ENCODE data around the gene PGA3. TPM values are rescaled to one million over a fixed set of nuclear protein-coding genes. Genes with fewer than 3 reads are reported as not detected.
"Not testable (repeated sequence)": the region's sequence is repeated elsewhere in the genome, so short reads cannot be mapped to it uniquely, and the experiment has no call there.

PGA3 gene
- not detected in 2 replicates for total RNA-seq (2014; rRNA removed; shearing (Covaris generic))
- polyA plus RNA-seq (2014; cell fraction: nucleus; rRNA removed): not detected in 2 replicates

DNA sequence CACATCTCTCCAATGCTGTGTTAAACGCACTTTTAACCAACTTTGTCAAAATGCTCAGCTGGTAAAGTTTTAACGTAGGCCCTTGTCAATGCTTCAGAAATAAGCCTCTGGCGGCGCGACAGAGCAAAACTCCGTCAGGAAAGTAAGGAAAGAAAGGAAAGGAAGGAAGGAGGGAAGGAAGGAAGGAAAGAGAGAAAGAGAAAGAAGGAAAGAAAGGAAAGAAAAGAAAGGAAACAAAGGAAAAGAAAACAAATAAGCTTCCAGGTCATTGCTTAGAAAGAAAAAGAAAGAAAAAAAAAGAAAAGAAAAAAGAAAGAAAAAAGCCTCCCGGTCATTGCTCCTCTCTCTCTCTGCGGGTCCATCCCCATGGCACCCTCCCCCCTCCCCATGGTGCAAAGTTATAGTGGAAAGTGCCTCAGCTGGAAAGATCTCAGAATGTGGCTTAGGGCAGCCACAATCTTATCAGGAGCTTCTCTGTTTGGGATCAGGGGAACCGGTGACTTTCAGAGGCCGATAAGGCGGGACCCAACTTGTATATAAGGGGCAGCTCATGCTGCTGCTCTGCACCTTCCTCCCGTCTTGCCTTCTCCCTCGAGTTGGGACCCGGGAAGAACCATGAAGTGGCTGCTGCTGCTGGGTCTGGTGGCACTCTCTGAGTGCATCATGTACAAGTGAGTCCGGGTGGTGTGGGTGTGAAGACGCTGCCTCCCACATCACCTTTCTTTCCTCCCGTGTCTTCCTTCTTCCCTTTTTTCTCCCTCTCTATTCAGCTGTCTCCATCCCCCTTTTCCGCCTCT lies at the start of gene PGA3:
PGA3 (plus strand) TSS at position 566 of the 797 bp plus-strand sequence; CDS start at position 616, 50 bp downstream.
- not testable (repeated sequence) for DNase-seq (ENCODE audit: extremely low read depth, low read depth)

DNA sequence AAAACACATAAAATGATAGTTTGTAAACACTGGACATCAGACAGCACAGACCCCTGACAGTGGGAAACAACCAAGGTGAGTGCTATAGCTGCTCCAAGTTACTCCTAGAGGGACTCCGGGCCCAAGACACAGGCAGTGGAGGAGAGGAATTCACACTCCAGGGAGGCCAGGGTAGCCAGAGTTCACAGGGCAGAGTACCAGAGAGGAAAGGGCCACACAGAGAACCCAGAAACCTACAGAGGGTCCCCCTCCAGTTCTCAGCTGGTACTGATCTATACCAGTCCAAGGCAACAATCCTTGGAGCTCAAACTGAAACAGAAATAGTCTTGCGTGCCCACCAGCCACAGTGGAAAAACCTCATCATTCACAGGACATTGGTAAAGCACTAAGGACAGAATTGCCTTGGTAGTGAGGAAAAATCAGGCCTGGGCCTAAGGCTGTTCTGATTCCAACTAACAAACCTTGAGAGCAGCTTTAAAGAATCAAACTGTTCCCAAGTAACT lies 49.7 kb upstream of the PGA3 start:
- no peak for DNase-seq (ENCODE audit: extremely low read depth, low read depth)

DNA sequence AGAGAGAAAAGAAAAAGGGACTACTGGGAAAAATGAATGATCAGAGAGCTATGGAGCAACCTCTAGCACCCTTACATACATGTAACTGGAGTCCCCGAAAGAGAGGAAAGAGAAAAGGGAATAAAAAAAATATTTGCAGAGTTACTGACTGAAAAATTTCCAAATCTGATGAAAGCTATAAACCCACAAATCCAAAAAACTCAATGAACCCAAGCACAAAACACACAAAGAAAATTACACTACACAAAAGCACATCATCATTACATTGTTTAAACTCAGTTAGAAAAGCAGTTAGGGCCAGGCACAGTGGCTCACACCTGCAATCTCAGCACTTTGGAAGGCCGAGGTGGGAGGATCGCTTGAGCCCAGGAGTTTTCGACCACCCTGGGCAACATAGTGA lies 48.8 kb upstream of the PGA3 start:
- DNase-seq (ENCODE audit: extremely low read depth, low read depth): no peak

DNA sequence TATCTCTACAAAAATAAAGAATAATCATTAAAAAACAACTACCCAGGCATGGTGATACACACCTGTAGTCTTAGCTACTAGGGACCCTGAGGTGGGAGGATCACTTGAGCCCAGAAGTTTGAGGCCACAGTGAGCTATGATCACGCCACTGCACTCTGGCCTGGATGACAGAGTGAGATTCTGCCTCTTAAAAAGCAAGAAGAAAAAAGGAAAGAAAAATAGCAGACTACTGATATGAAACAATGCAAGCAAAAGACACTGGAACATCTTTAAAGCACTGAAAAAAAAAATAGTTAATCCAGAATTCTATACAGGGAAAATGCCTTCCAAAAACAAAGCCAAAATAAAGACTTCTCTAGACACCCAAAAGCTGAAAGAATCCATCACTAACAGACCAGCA lies 48.0 kb upstream of the PGA3 start:
- no peak for DNase-seq (ENCODE audit: extremely low read depth, low read depth)

DNA sequence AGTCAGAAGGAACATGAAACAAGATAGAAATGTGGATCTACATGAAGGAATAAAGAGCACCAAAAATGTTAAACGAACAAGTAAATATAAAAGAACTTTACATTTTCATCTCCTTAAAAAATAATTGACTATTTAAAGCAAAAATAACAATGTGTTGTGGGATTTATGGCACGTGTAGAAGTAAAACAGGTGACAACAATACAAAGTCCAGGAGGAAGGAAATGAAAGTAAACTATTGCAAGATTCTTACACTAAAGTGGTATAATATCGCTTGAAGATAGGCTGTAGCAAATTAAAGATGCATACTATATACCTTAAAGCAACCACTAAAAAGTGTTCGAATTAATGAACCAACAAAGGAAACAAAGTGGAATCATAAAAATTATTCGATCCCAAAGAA lies 47.6 kb upstream of the PGA3 start:
- DNase-seq (ENCODE audit: extremely low read depth, low read depth): no peak

DNA sequence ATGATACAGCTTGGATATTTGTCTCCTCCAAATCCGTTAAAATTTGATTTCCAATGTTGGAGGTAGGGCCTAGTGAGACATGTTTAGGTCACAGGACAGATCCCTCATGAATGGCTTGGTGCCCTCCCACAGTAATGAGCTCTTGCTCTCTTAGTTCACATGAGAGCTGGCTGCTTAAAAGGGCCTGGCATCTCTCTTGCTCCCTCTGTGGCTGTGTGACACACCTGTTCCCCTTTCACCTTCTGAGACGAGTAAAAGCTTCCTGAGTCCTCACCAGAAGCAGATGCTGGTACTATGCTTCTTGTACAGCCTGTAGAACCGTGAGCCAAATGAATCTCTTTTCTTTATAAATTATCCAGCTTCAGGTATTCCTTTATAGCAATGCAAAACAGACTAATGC lies 45.6 kb upstream of the PGA3 start:
- DNase-seq (ENCODE audit: extremely low read depth, low read depth): no peak

DNA sequence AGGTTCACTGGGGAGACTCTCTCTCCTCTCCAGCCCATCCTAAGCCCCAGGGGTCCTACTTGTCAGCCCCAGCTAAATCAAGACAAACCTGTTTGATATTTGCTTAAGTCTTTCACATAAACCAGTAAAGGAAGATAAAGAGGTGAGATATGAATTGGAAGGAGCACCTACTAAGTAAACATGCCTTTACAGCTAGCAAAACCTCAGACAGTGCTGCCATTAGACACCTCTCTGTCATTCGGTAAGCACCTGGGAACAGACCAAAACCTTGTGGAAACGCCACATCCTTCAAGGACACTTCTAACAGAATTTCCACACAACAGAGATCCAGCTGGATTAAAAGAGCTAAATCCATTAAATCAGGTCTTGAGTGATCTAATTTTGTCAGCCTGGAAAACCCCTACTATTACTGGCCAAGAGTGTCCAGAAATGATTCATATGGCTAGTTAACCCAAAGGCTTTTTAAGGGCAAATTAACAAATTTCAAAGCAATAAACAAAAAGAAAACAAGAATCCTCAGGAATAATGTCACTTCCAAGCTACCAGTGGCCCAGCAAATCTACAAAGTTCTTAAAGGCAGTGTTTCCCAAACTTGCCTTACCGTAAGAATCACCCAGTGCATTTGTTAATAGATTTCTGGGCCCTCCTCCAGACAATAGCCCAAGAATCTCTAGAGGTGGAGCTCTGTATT lies 44.5 kb upstream of the PGA3 start:
- DNase-seq (ENCODE audit: extremely low read depth, low read depth): no peak

DNA sequence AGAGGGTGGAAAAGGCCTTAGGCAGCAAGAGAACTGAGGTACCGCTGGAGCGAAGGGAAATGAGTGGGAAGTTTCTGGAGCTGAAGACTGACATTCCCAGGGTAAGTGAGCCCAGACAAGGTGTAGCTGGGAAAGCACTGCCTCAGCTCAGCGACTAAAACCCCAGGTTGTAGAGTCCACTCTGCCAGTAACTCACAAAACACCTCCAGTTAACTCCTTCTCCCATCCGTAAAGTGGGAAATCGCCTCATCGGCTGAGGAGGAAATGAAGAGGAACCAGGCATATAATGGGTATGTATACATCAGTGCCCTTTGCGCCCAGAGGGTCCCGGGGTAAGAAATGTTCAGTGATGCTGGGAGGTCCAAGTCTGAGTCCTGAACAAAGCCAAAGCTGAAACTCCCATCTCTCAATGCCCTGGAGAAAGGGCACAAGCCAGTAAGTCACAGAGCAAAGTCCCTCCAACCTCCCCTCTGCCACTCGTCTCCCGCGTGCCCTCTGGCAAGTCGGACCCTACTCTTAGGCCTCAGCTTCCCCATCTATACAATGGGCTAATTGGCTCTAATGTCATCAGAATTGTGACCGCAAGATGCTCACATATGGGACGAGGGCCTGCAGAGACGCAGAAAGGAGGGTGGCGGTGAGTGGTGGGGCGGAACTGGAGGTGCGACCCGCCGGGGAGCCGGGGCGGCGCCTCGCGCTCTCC lies 42.7 kb upstream of the PGA3 start:
- no peak for DNase-seq (ENCODE audit: extremely low read depth, low read depth)

DNA sequence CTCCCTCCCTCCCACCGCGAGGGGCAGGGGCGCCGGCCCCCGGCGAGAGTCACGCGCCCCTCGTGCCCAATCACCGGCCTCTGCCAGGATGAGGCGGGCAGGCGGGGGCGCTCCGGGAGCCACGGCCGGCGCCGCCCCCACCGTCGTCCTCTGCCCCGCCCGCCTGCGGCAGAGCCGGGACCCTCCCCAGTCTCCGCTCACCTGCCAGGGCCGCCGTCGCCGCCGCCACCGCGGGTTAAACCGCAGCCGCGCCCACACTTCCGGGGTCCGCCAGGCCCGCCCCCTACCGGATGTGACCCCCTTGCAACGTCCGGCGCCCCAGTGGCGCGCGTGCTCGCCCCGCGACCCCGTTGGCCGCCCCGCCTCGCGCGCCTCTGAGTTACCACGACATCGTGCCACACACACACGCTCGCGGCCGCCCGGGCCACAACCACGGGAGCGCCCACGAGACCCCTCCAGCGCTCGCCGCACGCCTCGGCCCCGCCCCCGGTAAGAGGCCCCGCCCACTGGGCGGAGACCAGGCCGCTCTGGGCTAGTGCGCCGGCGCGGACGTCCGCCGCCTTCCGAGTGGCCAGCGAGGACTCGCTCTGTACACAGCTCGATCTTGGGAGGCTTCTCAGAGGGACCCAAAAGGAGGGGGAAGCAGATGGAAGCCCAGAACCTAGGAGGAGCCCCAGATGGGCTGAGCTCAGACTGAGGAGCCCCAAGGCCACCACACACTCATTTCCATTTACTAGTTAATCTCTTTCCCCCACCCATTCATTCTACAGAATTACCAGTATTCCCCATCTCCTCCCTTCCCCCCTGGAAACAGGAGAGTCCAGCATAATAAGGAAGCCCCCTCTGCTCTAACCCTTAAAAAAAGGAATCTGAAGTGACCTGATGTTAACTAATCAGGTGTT lies 41.9 kb upstream of the PGA3 start, which contains the start of gene VPS37C:
VPS37C (minus strand) TSS at position 237 of the 902 bp plus-strand sequence. CDS start 22,597 bp downstream, outside the sequence.
- peak; percentile 75 for DNase-seq (ENCODE audit: extremely low read depth, low read depth)

DNA sequence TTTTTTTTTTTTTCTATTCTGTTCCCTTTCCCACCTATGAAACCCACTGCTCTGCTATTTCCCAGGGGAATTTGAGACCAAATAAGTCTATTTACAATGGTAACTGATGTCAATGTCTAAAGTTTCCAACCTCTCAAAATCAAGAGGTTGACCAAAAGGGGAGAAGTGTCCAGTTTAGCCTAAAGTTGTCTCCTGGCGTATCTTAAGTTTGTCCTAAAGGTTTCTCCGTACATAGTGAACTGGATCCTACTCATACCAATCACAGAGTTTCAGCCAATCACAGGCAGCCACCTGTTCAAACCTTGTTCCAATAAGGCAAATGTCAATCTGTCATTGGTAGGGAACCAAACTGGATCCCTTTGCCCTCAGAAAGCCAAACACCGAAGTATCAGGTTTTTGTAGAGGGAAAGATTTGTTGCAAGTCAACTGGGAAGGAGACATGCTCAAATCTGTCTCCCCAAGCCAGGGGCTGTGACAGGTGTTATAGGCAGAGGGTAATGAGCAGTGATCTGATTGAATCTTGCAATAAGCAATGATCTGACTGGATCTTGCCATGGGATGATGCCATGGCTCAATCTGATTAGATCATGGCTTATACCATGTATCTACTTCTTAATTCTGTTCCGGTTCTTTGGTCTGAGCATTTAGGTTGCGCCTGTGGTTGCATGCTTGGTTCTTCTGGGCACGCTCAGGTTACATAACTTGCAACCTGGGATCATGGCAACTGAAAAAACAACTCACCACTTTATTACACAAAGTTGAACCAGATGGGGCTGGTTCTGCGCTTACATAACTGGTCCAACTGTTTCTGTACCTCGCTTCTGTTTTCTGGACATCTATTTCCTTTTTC lies 41.0 kb upstream of the PGA3 start:
- DNase-seq (ENCODE audit: extremely low read depth, low read depth): no peak

DNA sequence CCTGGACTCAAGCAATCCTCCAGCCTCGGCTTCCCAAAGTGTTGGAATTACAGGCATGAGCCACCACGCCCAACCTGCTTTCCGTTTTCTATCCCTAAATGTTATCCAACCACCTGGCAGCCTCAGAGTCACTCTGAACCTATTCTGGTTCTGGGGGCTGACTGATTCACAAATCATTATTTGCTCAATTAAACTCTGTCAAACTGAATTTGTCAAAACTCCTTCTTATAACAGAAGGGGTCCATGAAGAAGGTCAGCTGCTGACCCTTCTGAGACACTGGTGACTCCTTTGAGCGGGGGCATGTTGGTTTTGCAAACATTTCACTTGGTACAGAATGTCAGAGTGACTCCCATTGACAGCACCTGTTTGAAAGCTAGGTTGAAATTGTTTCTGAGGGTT lies 40.3 kb upstream of the PGA3 start:
- no peak for DNase-seq (ENCODE audit: extremely low read depth, low read depth)

DNA sequence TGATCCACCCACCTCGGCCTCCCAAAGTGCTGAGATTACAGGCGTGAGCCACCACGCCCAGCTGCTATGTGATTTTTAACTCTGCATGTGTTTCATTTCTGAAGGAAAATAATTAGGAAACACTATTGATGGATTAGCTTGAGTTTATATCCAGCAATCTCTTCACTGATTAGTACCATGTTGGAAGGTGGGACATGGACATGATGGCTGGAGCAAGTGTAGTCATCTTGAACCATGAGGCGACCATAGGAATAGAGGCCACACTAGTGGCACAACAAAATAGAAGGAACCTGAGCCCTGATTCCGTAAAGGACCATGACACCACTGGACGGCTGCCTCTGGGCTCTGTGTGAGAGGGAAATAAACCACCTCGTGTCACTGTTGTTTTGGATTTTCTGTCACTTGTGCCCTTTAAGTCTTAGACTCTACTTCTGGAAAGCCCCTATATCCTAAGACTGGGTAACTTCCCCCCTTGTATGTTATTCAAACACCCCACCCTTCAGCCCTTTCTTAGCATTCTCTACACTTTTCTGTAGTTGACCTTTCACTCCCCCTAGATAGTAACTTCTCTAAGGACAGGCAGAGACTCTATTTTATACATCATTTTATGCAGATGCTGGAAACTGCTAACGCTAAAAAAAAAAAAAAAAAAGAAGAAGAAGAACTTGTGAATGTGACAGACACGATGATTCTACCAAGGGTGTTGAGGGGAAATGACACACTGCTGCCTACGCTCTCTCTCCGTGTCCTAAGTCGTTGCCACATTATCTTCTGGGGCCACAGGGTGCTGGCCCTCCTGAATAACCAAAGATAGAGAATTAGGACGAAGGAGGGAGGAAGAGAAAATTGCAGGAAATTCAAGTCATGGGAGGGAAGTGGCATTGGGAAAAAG lies 39.4 kb upstream of the PGA3 start:
- DNase-seq (ENCODE audit: extremely low read depth, low read depth): no peak

DNA sequence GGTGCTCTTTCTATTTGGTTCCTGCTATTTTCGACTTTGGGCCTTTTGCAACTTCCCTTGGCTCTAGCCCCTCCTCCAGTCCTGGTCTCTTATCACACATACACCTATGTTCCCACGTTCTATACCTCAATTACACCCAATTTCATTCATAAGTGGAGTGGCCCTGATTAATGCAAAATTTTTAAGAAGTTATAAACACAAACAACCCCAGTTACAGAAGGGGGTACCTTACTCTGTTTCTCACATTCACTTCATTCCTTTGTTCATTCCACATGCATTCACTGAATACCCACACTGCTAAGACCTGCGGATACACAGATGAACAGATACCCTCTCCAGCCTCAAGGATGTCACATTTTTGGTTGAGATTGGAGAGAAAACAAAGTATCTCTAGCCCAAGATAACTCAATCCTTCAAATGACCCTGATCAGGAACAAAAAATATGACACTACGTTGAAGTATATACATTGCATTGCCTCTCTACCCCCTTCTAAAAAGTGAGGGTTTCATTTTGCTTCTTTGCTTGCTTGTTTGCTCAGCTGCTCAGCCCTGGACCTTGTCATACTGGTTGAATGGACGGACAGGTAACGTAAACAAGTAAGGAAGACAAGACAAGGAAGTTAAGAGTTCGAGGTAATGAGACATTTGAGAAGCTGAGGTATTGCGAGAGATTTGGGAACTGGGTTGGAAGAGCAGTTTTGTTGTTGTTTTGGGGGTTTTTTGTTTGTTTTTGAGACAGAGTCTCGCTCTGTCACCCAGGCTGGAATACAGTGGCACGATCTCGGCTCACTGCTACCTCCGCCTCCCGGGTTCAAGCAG lies 38.5 kb upstream of the PGA3 start:
- no peak for DNase-seq (ENCODE audit: extremely low read depth, low read depth)

DNA sequence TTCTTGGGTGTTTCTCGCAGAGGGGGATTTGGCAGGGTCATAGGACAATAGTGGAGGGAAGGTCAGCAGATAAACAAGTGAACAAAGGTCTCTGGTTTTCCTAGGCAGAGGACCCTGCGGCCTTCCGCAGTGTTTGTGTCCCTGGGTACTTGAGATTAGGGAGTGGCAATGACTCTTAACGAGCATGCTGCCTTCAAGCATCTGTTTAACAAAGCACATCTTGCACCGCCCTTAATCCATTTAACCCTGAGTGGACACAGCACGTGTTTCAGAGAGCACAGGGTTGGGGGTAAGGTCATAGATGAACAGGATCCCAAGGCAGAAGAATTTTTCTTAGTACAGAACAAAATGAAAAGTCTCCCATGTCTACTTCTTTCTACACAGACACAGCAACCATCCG lies 37.5 kb upstream of the PGA3 start:
- not testable (repeated sequence) for DNase-seq (ENCODE audit: extremely low read depth, low read depth)

DNA sequence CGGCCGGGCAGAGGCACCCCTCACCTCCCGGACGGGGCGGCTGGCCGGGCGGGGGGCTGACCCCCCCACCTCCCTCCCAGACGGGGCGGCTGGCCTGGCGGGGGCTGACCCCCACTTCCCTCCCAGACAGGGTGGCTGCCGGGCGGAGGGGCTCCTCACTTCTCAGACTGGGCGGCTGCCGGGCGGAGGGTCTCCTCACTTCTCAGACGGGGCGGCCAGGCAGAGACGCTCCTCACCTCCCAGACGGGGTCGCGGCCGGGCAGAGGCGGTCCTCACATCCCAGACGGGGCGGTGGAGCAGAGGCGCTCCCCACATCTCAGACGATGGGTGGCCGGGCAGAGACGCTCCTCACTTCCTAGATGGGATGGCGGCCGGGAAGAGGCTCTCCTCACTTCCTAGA lies 37.0 kb upstream of the PGA3 start:
- DNase-seq (ENCODE audit: extremely low read depth, low read depth): not testable (repeated sequence)

DNA sequence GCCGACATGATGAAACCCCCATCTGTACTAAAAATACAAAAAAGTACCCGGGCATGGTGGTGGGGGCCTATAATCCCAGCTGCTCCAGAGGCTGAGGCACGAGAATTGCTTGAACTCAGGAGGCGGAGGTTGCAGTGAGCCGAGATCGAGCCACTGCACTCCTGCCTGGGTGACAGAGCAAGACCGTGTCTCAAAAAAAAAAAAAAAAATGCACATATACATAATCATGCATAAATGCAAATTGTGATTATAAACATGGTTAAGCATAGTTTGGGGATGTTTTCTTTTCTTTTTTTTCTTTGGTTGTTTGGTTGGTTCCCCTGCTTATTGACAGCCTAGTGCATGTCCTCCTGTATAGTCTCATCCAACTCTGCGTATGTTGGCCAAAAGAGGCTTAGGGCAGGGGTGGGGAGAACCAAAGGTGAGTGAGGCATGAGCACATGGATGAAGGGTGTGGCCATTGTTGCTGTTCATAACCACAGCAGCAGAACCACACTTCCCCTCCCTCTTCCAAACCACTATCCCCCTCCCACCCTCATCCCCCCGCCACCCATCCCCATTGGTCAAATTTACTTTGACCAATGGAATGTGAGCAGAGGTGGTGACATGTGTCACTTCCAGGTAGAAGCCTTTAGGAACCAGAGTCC lies 35.1 kb upstream of the PGA3 start:
- DNase-seq (ENCODE audit: extremely low read depth, low read depth): no peak

DNA sequence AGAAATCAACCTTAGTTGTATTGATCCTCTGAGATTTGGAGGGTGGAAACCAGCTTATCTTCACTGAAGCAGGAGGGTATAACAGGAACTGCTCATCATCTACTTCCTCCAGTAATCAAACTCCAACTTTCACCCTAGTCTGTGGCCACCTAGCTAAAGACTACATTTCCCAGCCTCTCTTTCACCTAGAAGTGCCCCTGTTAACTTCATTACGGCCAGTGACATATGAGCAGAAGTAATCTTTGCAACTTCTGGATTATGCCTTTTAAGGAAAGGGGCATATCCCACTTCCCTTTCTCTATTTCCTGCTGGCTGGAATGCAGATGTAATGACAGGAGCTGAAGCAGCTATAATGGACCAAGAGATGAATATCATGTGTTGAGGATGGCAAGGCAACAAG lies 34.5 kb upstream of the PGA3 start:
- DNase-seq (ENCODE audit: extremely low read depth, low read depth): no peak

All from NCI-H460 (cell line).